Measurements from ENCODE around the gene CDAN1.

CDAN1 gene

DNA sequence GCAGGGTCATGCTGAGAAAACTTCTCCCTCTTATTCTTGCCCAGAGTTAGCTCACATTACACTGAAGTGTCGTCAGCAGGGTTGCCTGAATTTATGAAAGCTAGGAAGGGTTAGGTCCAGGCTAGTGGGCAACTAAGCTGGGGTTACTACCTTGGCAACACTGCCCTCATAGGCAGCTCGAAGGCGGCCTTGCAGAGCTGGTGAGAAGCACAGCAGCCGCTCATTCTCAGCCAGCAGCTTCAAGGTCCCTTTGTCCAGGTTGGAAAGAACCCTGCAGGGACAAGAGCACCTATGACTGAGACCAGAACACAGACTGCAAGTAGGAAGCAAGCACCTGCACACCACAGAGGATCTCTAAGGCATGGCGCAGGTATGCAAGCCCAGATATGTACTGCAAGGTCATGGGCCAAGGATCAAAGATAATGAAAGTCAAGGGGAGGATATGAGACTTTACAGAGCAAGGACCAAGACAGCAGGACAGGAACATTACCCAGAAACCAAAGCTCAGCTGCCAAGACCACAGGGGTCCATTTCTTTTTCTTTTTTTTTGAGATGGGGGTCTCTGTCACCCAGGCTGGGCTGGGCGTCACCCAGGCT is 2.8 kb downstream of the CDAN1 start:
- DNase-seq = no peak

DNA sequence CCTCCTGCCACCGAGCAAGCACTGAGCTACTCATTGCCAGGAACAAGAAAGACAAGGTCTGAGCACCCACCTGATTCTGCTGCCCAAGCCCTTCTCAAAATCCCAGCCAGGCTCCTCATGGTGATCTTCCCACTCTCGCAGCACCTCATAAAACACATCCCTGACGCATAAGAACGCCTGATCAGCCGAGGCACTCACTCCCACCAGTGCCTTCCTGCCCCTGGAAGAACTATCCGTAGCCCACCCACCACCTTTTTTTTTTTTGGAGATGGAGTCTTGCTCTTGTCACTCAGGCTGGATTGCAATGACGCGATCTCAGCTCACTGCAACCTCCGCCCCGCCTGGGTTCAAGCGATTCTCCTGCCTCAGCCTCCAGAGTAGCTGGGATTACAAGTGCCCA is 3.9 kb downstream of the CDAN1 start:
- DNase-seq = no peak

DNA sequence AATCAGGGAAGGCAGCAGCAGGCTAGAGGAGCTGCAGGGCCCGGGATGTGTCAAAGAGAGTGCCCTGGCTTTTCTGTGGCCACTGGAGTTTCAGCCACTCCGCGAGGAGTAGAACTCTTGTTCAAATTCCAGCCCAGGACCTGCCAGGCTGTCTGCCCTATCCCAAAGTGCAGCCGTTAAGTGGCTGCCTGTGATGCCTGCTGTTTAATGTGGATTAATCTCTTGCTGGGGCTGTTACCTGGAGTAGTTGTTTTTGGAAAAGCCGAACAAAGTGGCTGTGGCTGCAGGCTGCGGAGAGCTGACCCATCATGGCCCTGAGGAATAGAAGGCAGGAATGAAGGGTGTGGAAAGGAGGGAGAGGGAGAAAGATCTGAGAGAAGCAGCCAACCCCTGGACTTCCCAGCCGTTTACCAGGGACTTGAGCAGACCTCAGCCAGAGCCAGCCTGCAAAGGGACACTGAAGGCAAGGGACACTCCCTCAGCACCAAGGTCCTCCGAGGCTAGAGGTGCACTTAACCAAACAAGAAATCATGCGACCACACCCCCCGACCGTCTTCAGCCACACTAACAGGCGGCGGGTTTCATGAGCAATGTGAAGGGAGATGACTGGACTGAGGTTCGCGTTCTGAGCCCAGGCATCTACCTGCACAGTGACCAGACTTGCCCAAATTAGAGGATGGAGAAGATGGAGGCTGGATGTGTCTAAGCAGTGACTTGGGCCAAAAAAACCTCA is 4.7 kb downstream of the CDAN1 start:
- DNase-seq = no peak

DNA sequence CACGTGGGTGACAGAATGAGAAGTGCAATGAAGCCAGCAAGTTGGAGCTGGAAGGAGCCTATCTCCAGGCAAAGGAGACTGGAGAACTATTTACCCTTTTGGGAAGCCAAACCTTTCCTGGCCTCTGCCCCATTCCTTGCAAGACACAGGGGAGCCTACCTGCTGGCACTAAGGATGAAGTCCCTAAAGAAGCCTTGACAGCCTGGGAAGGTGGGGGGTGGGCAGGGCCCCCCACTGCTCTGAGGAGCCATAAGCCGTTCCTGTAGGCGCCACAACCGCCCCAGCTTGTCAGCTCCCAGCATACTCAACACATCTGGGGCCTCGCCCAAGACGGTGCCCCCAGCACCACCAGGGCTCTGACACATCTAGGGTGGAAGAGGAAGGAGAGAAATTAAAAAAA is 5.5 kb downstream of the CDAN1 start:
- no peak for DNase-seq

DNA sequence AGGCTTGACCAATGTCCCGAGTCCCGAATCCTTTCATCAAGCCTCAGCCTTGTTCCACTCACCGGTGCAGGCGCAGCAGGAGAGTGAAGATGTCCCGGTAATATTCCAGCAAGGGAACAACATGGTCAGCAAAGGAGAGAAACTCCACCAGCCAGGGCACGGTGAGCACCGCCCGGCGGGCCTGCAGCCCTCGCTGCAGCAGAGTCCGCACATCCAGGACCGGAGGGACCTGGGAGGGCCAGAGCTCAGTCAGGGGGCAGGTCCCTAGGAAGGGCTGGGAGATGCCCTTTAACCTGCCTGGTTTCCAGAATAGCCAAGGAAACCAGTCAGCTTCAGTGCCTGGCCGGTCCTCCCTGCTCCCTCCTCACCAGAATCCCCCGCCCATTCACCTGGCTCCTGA is 6.4 kb downstream of the CDAN1 start:
- DNase-seq = no peak

DNA sequence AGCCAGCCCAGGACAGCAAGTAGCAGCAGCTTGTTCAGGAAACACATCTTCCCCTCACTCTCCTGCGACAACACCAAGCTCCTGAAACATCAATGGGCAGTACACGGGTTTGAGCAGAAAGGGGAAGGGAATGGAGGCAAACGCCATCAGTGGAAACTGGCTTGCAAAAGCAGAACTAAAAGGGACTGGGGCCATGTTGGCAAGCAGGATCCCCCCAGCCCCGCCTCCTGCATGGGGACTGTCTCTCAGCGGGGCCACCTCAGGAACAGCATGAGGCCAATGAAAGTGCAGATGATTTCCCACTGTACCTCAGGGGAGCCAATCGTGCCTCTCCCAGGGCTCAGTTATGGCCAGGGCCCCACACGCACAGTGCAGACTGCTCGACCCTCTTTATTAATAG is 6.8 kb downstream of the CDAN1 start:
- no peak for DNase-seq

DNA sequence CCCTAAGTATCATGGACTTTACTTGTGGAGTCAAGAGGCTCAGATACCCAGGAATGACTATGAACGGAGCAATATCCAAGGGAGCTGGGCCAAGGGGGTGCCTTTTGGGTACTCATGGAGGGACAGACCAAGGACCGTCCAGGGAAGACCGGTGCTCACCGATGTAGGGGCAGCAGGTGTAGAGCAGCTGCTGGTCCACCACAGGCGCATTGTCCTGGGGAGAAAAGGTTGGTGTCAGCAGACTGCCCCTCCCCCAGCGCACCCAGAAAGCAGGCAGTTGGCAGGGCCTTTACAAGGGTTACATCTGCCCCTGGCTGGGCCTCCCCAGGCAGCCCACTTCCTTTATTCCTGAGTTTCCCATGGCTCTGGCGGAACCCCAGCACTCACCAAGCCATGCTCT is 7.5 kb downstream of the CDAN1 start:
- DNase-seq = no peak

DNA sequence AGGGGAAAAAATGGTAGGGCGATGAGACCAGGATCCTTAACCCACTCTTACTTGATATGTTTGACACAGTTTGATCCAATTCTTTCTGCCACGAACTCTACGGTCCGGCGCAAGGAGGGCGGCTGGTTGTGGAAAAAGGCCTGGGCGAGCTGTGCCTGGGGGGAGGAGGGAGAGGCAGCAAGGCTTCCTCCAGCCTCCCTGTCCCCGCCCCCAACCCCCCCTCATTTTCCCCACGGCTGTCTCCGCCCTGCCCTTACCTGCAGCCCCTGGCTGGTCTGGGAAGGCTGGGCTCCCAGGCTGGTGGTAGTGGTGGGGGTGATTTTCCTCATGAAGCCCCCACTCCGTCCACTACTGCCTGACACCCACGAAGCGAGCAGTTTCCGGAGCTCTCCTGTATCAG is 8.0 kb downstream of the CDAN1 start:
- DNase-seq = no peak

DNA sequence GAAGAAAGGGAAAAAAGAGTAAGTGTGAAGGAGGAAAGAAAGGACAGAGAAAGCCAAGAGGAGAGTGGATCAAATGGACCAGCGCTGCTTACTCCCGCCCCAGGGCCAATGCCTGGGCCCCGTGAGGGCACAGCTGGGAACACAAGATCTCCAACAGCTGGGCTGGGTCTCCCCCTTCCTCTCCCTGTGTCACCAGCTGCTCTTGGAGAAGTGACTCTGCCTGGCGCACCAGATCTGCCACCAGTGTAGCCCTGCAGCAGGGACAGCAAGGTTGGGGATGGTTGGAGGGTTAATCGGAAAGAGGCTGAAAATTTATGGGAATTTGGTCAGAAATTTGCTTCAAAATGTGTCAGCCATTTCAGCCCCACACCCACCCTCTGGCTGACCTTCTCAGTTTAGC is 8.4 kb downstream of the CDAN1 start:
- DNase-seq = no peak

DNA sequence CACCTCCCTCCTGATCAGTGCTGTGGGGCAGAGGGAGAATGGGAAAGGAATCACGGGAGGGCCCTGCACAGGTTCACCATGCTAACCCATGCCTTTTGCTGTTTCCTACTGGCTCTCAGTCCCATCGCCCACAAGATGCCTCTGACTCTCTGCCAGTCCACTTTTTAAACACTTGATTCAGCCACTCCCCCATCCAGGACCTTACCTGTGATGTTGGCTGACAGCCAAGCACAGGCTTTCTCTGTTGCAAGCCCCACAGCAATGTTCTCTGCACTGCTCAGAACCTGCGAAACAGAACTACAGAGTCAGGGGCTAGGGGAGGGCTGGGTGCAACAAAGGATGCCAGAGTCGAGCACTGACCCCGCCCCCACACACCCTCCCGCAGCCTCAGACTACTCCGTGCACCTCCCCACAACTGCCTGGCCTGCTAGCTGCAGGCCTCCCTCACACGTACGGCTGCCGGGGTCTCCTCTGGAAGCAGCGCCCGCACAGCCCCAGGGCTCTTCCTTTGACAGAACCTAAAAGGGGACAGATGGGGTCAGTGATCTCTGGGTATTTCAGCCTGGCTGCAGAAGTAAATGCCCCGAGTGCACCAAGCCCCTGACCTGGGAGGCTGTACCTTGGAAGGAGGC is 9.1 kb downstream of the CDAN1 start:
- no peak for DNase-seq

DNA sequence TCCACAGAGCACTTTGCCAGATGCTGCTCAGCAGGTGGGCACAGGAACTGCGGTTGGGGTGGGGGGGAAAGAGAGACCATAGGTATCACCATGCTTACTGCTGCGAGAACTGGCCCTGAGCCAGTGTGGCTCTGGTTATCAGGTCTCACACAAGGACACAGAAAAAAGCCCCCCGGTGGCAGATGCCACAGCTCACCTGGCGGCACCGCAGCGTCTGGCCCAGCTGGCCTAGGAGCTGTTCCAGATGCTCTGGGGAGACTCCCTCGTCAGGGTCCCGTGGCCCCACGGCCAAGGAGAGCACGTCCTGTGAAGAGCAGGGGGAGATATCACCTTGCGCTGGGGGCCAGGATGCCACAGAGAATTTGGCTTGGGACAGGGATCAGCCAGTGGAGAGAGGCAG is 10.8 kb downstream of the CDAN1 start:
- no peak for DNase-seq

DNA sequence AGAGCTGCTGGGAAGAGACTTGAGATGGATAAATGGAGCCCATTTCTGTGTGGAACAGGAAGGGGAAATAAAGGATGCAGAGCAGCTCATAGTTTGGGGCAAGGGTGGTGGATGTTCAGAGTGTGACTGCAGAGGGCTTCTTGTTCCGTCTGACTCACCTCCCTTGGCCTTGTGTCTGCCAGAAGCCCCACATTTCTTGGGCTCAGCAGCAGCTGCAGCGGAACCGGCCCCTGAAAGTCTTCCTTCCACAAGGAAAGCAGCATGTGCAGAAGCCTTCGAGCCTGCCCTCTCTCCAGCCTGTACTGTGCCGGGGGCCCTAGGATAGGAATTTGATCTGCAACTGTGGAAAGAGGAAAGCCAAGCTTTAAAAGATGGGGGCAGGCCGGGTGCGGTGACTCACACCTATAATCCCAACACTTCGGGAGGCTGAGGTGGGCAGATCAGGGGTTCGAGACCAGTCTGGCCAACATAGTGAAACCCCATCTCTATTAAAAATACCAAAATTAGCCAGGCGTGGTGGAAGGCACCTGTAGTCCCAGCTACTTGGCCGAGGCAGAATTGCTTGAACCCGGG is 11.5 kb downstream of the CDAN1 start:
- no peak for DNase-seq

DNA sequence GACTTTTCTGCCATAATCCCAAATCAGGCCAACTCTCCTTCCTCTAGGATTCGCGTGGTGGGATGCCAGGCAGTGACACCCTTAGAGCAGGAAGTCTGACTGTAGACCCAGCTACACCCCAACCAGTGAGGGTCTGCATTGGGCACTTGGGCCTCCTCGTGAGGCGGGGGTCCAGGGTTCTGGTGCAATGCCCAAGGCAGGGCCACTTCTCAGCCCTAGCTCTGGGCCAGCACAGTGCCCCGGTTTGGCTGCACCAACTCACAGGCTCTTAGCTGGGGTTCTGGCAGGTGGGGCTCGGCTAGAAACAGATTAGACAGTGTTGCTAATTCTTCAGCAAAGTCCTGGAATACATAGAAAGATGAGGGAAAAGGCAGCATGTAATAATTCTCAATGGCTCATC is 12.7 kb downstream of the CDAN1 start:
- DNase-seq = no peak

DNA sequence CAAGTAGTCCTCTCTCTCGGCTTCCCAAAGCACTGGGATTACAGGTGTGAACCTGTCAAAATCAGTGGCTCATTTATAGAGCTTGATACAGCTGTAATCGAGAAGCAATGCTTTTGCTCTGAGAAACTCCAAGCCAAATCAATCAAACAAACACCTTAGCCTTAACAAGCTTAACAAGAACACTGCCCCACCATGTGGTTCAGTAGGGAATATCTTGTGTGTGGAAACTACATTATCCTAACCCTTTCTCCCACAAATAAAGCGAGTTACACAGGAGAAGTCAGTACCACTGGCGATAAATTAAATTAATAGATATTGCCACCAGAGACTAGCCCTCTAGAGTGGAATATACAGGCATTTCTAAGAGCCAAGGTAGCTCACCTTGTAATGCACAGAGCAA is 13.9 kb downstream of the CDAN1 start:
- DNase-seq = no peak

DNA sequence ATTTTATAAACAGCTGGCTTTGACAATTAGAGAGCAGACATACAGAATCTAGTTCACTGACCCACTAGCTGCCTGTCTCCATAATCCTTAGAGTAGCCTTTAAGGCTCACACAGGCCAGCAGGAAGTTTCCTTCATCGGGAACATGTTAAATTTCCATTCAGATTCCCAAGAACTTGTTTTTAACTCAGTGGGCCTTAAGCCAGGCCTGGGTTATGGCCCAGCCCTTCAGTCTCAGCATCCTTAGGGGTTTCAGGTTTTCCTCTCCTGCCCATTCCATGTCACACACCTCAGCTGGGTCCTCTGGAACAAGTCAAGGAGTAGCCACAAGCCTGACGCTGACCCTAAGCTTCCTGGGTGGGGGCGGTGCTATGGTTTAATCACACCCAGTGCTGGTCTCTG is 15.0 kb downstream of the CDAN1 start:
- no peak for DNase-seq

DNA sequence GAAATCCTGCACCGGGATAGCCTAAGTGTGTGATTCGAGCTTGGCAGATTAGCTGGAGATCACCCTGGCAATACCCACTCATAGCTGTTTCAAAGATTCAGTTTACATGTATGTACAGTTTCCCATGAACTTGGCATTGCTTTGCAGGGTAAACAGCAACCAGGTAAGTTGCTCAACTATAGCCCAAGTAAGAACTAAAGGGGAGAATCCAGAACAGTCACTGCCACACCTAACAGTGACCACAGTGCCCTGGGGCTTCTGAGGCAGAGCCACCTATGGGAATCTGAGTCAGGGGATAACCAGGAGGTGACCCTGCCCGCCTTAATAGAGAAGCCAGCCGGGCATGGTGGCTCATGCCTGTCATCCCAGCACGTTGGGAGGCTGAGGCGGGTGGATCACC is 15.9 kb downstream of the CDAN1 start:
- no peak for DNase-seq

DNA sequence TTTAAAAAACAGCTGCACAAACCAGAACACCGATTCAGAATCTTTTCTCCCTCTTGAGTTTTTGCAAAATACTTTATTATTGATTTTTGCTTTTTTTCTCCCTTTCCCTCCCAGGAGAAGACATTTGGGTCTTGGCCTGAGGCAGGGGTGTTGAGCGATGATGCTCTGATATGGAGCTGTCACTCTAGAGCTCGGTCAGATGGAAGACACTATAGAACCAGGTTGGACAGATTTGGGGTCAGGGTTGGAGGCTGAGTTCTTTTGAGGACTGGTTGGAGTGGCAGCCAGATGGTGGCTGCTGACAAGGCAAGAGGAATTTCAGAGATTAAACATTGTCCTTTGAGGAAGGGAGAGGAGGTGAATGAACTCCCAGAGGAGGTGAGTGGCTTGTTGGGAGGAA is 16.9 kb downstream of the CDAN1 start:
- DNase-seq = no peak

DNA sequence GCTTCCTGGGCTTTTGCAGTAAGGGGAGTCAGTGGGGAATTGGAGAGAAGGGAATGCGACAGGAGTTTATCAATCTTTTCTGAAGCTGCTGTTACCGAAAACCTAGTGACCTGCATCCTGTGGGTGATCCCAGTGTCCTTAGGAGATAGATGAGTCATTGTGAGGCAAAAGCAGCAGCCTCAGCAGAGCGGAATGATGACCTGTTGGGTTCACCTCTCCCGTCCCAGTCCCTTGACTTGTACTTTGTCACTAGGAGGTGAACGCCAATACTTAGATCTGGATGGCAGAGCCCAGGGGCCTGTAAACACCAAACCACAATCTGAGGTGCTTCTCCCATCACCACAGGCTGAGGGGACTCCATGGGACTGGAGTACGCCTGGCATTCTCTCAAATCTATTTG is 17.9 kb downstream of the CDAN1 start:
- no peak for DNase-seq

DNA sequence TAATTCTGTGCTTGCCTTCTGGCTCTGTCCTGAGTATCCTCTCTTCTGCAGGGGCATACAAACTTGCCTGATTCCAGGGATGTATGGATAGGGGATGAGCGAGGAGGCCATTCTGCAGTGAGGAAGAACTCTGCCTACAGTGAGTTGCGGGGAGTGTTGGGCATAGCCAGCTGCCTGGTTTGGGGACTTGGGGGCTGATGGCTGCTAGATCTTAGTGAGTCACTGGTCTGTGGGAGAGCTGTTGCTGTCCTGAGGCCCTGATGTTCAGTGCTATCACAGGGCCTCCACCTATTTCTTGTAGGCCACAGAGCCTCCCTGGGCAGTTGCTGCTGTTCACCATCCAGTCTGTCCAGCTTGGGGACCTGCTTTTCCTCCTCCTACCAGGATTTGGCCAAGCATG is 20.3 kb downstream of the CDAN1 start:
- DNase-seq = no peak

DNA sequence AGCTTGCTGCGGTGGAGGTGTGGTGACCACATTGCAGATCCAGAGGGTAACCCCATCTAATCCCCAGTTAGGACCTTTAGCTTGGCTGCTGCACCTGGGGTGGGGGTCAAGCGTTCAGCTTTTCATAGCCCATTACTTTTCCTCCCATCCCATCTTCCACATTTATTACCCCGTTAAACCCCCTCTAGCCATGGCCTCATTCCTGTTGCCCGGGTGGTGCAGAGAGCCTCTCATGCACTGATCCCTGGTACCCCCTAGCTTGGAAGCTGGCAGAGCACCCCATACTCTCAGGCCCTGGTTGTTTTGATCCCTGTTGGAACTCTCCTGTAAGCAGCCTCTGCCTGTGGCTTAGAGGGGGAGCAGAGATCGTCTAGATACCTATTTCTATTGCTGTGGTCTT is 20.8 kb downstream of the CDAN1 start:
- DNase-seq = no peak

DNA sequence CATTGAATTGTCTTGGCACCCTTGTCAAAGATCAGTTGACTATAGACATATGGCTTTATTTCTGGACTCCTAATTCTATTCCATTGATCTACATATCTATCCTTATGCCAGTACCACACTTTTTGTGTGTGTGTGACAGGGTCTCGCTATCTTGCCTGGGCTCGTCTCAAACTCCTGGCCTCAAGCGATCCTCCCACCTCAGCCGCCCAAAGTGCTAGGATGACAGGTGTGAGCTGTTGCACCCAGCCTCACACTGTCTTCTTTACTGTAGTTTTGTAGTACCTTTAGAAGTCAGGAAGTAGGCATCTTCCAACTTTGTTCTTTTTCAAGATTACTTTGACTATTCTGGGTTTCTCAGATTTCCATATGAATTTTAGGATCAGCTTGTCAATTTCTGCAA is 24.3 kb downstream of the CDAN1 start:
- DNase-seq = no peak

DNA sequence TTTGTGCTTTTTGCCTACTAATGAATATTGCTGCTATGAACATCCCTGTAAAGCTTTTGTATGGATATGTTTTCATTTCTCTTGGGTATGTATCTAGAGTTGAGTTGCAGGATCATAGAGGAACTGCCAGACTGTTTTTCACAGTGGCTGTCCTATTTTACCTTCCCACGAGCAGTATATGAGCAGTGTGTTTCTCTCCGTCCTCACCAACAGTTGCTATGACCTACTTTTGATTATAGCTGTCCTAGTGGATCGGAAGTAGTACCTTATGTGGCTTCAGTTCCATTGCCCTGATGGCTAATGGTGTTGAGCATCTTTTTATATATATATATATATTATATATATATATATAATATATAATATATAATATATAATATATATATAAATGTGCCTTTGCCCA is 25.2 kb downstream of the CDAN1 start:
- no peak for DNase-seq

DNA sequence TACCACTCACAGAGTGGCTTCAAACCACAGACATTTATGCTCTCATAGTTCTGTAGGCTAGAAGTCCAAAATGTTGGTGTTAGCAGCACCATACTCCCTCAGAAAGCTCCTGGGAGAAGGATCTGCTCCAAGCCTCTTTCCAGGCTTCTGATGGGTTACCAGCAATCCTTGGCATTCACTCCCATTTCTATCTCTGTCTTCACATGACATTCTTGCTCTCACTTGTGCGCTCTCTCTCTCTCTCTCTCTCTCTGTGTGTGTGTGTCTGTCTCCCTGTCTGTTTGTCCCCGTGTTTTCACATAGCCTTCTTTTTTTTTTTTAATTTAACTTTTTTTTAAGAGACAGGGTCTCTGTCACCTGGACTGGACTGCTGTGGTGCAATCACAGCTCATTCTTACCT is 26.3 kb downstream of the CDAN1 start:
- no peak for DNase-seq

DNA sequence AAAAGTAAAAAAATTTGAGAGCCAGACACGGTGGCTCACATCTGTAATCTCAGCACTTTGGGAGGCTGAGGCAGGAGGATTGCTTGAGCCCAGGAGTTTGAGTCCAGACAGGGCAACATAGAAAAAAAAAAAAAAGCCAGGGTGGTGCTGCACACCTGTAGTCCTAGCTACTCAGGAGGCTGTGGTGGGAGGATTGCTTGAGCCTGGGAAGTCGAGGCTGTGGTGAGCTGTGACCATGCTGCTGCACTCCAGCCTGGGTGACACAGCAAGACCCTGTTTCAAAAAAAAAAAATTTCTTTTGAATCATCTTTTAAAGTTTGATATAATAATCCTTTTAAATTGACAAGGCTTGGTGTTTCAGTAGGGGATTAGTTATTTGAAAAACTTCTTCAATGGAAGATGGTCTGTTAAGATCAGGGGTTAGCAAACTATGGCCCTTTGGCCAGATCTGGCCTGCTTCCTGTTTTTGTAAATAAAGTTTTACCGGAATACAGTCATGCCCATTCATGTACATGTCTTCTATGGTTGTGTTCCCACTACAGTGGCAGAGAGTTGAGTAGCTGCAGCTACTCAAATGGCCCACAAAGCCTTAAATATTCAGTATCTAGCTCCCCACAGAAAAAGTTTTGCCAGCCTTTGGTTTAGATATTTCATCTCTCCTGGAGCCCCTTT is 28.9 kb downstream of the CDAN1 start:
- no peak for DNase-seq

Data from CD4-positive, alpha-beta T cell treated with Interferon gamma for 1 hour (primary cell).